ENCODE data around the gene GUCA1A. TPM values are rescaled to one million over a fixed set of nuclear protein-coding genes. Genes with fewer than 3 reads are reported as not detected.

GUCA1A gene
- total RNA-seq, 1 donor from 2014 or later: 0.21 TPM

GRCh38 chr6:42140032-42140431 is 33.1 kb upstream of the GUCA1A start:
- H3K4me1 ChIP-seq: peaks cover 0 to 8% of the 10 kb centered on the region in 2 donors
- no peaks in the 10 kb centered on the region for H3K36me3 ChIP-seq
- TF ChIP-seq CTCF (IDR thresholded peaks at IDR 0.05): no peak
- no peak overlapping the region for H3K27ac ChIP-seq
- intact Hi-C loops (cut with DNase I): no loop called here
- no peak overlapping the region for H3K4me3 ChIP-seq
- DNase-seq (ENCODE audit: low spot score in 2 of 2): no peak
- no peaks in the 10 kb centered on the region for H3K9me3 ChIP-seq
- no peaks in the 10 kb centered on the region for H3K27me3 ChIP-seq

- H3K9me3 ChIP-seq: no peaks in the 10 kb centered on the region
- DNase-seq (ENCODE audit: low spot score in 2 of 2): no peak
- H3K36me3 ChIP-seq: no peaks in the 10 kb centered on the region
- H3K4me3 ChIP-seq: no peak overlapping the region
- H3K27ac ChIP-seq: no peak overlapping the region
- intact Hi-C loops (cut with DNase I): no loop called here
- no peaks in the 10 kb centered on the region for H3K27me3 ChIP-seq
- H3K4me1 ChIP-seq: peaks cover 0 to 8% of the 10 kb centered on the region in 2 donors
- no peak for TF ChIP-seq CTCF (IDR thresholded peaks at IDR 0.05)
Measured at GRCh38 chr6:42140756-42141602, 32.2 kb upstream of the GUCA1A start.

- Histone ChIP-seq H3K9me3 (no peaks in the 10 kb centered on the region), H3K27me3 (no peaks in the 10 kb centered on the region), H3K4me3 (peak overlapping the region; percentile 48 to 58), H3K36me3 (no peaks in the 10 kb centered on the region), H3K27ac (no peak overlapping the region), H3K4me1 (peaks cover 0 to 8% of the 10 kb centered on the region in 2 donors)
- no peak for DNase-seq (ENCODE audit: low spot score in 2 of 2)
- no peak for TF ChIP-seq CTCF (IDR thresholded peaks at IDR 0.05)
- intact Hi-C loops (cut with DNase I): no loop called here
Measured at GRCh38 chr6:42141603-42142117, 31.5 kb upstream of the GUCA1A start.

GRCh38 chr6:42142118-42142835 is 30.9 kb upstream of the GUCA1A start, which contains the start of gene C6orf132:
TSS of gene C6orf132 (minus strand) at chr6:42142620. CDS start at chr6:42142444, 176 bp downstream.
- intact Hi-C loops (cut with DNase I): no loop called here
- Histone ChIP-seq H3K4me3 (peak within 1 kb of the TSS; percentile 48 to 58), H3K4me1 (peaks cover 0 to 8% of the 10 kb centered on the region in 2 donors), H3K9me3 (no peaks in the 10 kb centered on the region), H3K27me3 (no peaks in the 10 kb centered on the region), H3K27ac (no peak within 1 kb of the TSS), H3K36me3 (no peaks in the 10 kb centered on the region)
- DNase-seq (ENCODE audit: low spot score in 2 of 2): no peak
- TF ChIP-seq CTCF (IDR thresholded peaks at IDR 0.05): no peak

GRCh38 chr6:42147138-42147562 is 26.0 kb upstream of the GUCA1A start:
- DNase-seq (ENCODE audit: low spot score in 2 of 2): no peak
- no peak for TF ChIP-seq CTCF (IDR thresholded peaks at IDR 0.05)
- Histone ChIP-seq H3K9me3 (no peaks in the 10 kb centered on the region), H3K4me1 (peaks cover 0 to 5% of the 10 kb centered on the region in 2 donors), H3K27ac (no peak overlapping the region), H3K27me3 (no peaks in the 10 kb centered on the region), H3K4me3 (no peak overlapping the region), H3K36me3 (no peaks in the 10 kb centered on the region)
- intact Hi-C loops (cut with DNase I): no loop called here
